Measurements from ENCODE around the gene MT1E.

- TF ChIP-seq CTCF (IDR thresholded peaks at IDR 0.05) (no peak), POLR2A (IDR thresholded peaks at IDR 0.05) (no peak)
Observed at GRCh38 chr16:56607675-56608042, 17.9 kb upstream of the MT1E start.
